GM19452 (cell line): ENCODE data around the gene PGA4.

ENCODE experiments used
- ATAC-seq: cut with Tn5 transposase; IDR thresholded peaks from one replicate; pipeline ENCODE4 v1.9.1; 2021; ENCODE audit not compliant: unreplicated experiment

The PGA4 gene

GRCh38 chr11:61277186-61278000, 55.2 kb downstream of the PGA4 start:
- no peak for ATAC-seq

DNA sequence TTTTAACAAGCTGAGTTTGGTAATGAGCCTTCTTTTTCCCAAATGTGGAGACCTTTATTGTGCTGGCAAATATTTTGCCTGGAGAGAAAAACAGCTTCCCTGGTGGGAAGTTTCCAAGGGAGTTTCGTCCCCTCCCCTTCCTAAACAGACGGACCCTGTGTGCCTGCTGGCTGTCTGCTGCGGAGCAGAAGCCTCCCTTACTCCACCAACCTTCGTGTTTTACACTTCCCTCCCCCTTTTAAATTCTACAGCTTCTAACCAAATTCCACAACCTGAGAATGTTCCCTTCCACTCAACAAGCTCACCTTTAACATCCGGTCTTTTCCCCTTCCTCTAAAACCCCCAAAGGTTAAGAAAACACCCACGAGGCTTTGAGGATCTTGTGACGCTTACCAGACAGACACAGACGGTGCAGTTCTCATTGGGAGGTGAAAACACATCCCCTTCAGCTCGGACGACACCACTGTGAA, 55.9 kb downstream of the PGA4 start:
- ATAC-seq = no peak

DNA sequence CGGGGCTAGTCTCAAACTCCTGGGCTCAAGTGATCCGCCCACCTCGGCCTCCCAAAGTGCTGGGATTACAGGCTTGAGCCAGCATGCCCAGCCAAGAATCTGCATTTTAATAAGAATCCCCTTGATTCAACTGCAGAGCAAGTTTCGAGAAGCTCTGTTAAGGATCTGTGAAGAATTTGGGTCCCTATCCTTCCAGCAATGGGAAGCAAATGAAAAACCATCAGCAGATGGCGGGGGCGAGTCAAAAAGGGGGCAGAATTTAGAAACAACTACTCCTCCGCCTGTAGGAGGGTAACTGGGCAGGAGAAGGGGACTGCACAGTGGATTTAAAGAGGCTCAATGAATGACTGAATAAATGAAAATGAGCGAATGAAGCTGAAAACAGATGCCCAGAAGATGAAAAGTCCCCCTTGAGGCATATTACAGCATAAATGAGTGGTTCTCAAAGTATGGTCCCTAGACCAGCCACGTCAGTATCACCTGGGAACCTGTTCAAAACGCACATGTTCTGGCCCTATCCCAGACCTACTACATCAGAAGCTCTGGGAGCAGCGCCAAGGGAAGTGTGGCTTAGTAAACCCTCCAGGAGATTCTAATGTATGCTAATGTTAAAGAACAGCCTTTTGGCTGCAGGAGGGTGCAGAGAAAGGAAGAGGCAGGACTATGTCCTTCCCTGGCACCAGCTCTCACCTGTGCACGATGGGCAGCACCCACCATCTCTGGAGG, 58.0 kb downstream of the PGA4 start:
- no peak for ATAC-seq

- no peak for ATAC-seq
Observed at GRCh38 chr11:61280883-61281580, 58.9 kb downstream of the PGA4 start.
